HG02970 (cell line): ENCODE data around the gene POLR3H.
"Not testable (repeated sequence)": the region's sequence is repeated elsewhere in the genome, so short reads cannot be mapped to it uniquely, and the experiment has no call there.

Experiments
- ATAC-seq: cut with Tn5 transposase; IDR thresholded peaks from one replicate; pipeline ENCODE4 v1.9.1; 2021; ENCODE audit warnings: mild to moderate bottlenecking, moderate library complexity, moderate number of reproducible peaks; ENCODE audit not compliant: unreplicated experiment, low FRiP score

POLR3H gene

GRCh38 chr22:41565403-41566054 is 21.3 kb upstream of the POLR3H start:
- no peak for ATAC-seq

DNA sequence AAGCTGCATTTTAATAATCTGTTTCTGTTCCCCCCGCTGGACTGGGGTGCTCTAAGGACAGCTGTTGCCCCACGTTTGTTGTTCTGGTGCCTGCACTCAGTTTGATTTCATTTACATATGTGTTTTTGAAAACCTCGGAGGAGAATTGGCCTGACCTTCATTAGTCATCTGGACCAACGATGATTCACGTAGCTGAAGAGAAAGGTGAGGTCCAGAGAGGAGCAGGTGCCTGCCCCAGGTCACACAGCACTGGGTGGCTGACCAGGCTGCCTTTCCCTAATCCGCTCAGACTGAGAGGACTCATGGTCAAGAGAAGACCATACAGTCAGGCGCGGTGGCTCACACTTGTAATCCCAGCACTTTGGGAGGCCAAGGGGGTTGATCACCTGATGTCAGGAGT is 20.3 kb upstream of the POLR3H start:
- ATAC-seq, result no peak

GRCh38 chr22:41563051-41563711 is 18.9 kb upstream of the POLR3H start:
- no peak for ATAC-seq

- no peak for ATAC-seq
Observed at GRCh38 chr22:41562461-41562860, 18.2 kb upstream of the POLR3H start.

- ATAC-seq, result no peak
Observed at GRCh38 chr22:41561788-41562187, 17.5 kb upstream of the POLR3H start.

DNA sequence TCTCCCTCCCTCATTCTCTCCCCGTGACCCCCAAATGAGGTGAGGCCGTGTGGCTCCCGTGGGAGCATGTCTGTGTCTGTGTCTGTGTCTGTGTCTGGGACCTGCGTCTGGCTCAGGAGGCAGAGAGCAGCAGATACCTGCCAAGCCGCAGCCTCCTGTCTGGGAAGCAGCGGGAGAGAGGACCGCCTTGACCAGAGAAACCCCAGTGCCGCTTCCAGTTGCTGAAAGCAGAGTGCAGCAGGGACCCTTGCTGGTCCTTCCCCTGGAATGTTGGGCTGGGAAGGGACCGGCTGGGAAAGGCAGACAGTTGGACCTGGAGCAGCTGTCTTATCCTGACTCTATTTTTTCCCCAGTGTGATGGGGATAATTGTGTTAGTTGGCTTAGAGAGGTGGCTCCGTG is 17.1 kb upstream of the POLR3H start:
- no peak for ATAC-seq

- no peak for ATAC-seq
Observed at GRCh38 chr22:41560095-41560471, 15.8 kb upstream of the POLR3H start.

- not testable (repeated sequence) for ATAC-seq
Observed at GRCh38 chr22:41558241-41558630, 14.0 kb upstream of the POLR3H start.

GRCh38 chr22:41557401-41558240 is 13.4 kb upstream of the POLR3H start:
- no peak for ATAC-seq

GRCh38 chr22:41556561-41556960 is 12.3 kb upstream of the POLR3H start:
- no peak for ATAC-seq

- no peak for ATAC-seq
Observed at GRCh38 chr22:41555325-41555982, 11.2 kb upstream of the POLR3H start.

- ATAC-seq, result no peak
Observed at GRCh38 chr22:41551877-41552582, 7.8 kb upstream of the POLR3H start.

DNA sequence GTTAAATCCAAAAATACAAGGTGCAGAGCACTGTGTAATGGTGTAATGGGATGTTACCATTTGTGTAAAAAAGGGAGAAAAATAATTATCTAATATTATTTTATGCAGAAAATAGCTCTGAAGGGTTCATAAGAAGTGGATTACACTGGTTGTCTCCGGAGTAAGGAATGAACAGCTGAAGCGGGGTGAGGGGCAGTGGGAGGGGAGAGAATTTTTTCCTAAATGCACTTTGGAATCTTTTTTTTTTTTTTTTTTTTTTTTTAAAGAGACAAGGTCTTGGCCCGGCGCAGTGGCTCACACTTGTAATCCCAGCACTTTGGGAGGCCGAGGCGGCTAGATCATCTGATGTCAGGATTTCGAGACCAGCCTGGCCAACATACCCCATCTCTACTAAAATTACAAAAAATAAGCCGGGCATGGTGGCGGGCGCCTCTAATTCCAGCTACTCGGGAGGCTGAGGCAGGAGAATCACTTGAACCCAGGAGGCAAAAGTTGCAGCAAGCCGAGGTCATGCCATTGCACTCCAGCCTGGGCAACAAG is 6.8 kb upstream of the POLR3H start:
- no peak for ATAC-seq

- no peak for ATAC-seq
Observed at GRCh38 chr22:41548830-41549211, 4.6 kb upstream of the POLR3H start.

DNA sequence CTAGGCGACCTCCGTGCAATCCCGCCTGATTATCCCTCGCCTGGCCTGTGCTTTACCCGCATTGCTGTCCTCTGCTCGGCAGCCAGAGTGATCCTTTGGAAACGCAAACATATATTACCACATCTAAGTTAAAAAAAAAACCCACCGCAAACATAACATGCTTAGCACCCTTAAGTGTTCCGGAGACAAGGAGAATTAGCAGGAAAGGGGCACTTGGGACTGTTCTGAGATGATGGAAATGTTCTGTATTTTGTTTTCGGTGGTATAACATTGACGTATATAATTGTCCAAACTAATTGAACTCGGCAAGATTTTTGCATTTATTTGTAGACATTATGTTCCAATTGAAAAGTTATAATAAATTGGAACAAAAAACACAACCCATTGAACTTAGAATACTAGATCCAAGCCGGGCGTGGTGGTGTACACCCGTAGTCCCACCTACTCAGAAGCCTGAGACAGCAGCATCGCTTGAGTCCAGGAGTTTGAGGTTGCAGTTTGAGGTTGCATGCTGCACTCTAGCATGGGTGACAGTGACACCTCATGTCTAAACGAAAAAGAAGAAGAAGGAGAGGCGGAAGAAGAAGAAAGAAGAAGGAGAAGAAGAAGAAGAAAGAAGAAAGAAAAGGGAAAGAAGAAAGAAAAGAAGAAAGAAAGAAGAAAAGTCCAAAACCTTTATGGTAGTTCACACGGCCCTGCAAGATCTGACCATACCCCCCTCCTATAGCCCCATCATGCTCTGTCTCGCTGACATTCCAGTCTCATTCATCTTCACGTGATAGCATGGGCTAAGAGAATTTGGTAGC is 604 bp upstream of the POLR3H start:
- no peak for ATAC-seq

DNA sequence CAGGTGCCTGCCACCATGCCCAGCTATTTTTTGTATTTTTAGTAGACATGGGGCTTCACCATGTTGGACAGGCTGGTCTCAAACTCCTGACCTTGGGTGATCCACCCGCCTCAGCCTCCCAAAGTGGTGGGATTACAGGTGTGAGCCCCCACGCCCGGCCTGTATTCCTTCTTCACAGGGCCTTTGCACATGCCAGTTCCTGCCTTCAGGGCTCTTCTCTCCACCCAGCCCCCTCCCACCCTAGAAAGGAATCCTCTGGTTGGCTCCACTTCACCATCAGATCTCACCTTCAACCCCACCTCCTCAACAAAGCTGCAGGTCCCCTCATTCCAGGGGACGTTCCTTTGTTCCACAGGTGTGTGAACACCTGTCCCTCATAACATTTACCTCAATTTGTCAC is 2.0 kb downstream of the POLR3H start:
- ATAC-seq, result no peak

DNA sequence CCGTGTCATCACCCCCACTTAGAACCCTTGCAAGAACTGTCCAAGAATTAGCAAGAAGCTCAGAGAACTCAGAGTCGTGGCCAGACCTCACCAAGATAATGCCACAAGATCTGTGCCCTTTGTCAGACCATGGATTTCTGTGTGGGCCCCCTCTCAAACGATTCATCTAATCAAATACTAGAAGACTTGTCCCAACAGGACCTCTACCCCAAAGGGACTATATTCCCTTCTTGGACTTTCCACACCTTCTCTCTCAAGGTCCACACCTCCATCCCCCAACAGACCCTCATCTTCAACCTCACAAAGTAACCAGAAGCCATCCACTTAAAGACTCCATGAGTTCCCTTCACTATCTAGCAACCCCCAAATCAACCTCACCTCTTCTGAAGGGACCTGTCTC is 2.8 kb downstream of the POLR3H start:
- ATAC-seq, result no peak

GRCh38 chr22:41540365-41540764 is 3.9 kb downstream of the POLR3H start:
- no peak for ATAC-seq

- ATAC-seq, result no peak
Observed at GRCh38 chr22:41540006-41540315, 4.3 kb downstream of the POLR3H start.
